ENCODE data around the gene SLC9A6.

DNA sequence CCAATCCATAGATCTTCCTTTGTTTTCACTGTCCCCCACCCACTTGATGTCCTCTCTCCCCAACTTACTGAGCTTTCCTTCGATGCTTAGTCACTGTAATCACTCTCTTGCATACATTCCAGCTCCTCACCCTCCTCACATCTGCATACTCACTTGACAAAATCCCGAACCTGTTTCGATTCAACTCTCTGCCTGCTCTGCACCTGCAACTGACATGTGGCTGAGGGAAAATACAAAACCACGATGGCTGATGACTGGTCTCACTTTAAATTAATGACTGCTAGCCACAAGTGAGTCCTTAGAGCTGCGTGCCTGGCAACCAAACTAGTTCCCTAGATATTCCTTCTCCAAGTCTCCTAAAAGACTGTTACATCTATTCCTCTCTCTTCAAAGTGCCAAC, 91.7 kb downstream of the SLC9A6 start:
- TF ChIP-seq, protein P1, sequence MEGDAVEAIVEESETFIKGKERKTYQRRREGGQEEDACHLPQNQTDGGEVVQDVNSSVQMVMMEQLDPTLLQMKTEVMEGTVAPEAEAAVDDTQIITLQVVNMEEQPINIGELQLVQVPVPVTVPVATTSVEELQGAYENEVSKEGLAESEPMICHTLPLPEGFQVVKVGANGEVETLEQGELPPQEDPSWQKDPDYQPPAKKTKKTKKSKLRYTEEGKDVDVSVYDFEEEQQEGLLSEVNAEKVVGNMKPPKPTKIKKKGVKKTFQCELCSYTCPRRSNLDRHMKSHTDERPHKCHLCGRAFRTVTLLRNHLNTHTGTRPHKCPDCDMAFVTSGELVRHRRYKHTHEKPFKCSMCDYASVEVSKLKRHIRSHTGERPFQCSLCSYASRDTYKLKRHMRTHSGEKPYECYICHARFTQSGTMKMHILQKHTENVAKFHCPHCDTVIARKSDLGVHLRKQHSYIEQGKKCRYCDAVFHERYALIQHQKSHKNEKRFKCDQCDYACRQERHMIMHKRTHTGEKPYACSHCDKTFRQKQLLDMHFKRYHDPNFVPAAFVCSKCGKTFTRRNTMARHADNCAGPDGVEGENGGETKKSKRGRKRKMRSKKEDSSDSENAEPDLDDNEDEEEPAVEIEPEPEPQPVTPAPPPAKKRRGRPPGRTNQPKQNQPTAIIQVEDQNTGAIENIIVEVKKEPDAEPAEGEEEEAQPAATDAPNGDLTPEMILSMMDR (IDR thresholded peaks at IDR 0.05; ENCODE audit: borderline replicate concordance, extremely low read depth, low read length, poor library complexity, severe bottlenecking): no peak
- TF ChIP-seq EZH2 (IDR thresholded peaks at IDR 0.05; ENCODE audit: borderline replicate concordance, low read depth, low read length, severe bottlenecking): no peak
